ENCODE measurements around the gene CARD10. TPM values are rescaled to one million over a fixed set of nuclear protein-coding genes. Genes with fewer than 3 reads are reported as not detected.

The CARD10 gene
- polyA plus RNA-seq, 1 donor from 2014 or later = 0.36 TPM

- Histone ChIP-seq H3F3A (ENCODE audit: insufficient read depth, low read length, poor library complexity, severe bottlenecking) (no peaks in the 10 kb centered on the region), H3K36me3 (ENCODE audit: insufficient read depth, low read length) (no peaks in the 10 kb centered on the region), H3K27ac (ENCODE audit: low read length) (no peak overlapping the region), H3K4me2 (ENCODE audit: low read length) (no peak overlapping the region), H3K9me2 (ENCODE audit: insufficient read depth, low read length) (no peaks in the 10 kb centered on the region), H3K27me3 (ENCODE audit: insufficient read depth, low read depth, low read length) (no peaks in the 10 kb centered on the region), H3K9me3 (ENCODE audit: low read length) (no peaks in the 10 kb centered on the region), H3K79me2 (replicated peaks; ENCODE audit: insufficient read depth, low read length) (no peaks in the 10 kb centered on the region), H3K4me3 (ENCODE audit: low read length) (no peak overlapping the region), H4K20me1 (ENCODE audit: insufficient read depth) (no peaks in the 10 kb centered on the region), H2AFZ (ENCODE audit: low read depth, low read length) (no peak overlapping the region), H3K9ac (ENCODE audit: low read length) (no peak overlapping the region)
- no peak for TF ChIP-seq REST (IDR thresholded peaks at IDR 0.05; ENCODE audit: borderline replicate concordance)
- no peak for TF ChIP-seq SMC3 (conservative IDR thresholded peaks at IDR 0.05; ENCODE audit: poor library complexity)
- no peak for TF ChIP-seq POLR2AphosphoS5 (IDR thresholded peaks at IDR 0.05)
- no peak for TF ChIP-seq EZH2 (IDR thresholded peaks at IDR 0.05; ENCODE audit: borderline replicate concordance, insufficient read depth, low read length, poor library complexity, severe bottlenecking)
- TF ChIP-seq RAD21 (conservative IDR thresholded peaks at IDR 0.05) = no peak
- TF ChIP-seq EP300 (conservative IDR thresholded peaks at IDR 0.05; ENCODE audit: poor library complexity, severe bottlenecking) = no peak
- TF ChIP-seq CTCF (IDR thresholded peaks at IDR 0.05; ENCODE audit: poor library complexity, severe bottlenecking) = no peak
- TF ChIP-seq MXI1 (conservative IDR thresholded peaks at IDR 0.05; ENCODE audit: poor library complexity, severe bottlenecking) = no peak
- TF ChIP-seq TAF1 (IDR thresholded peaks at IDR 0.05; ENCODE audit: low read depth) = no peak
These were observed 37.0 kb downstream of the CARD10 start for GRCh38 chr22:37482244-37482643.

GRCh38 chr22:37481347-37481907, 37.8 kb downstream of the CARD10 start:
- no peak for TF ChIP-seq RAD21 (conservative IDR thresholded peaks at IDR 0.05)
- TF ChIP-seq SMC3 (conservative IDR thresholded peaks at IDR 0.05; ENCODE audit: poor library complexity) = no peak
- no peak for TF ChIP-seq POLR2AphosphoS5 (IDR thresholded peaks at IDR 0.05)
- no peak for TF ChIP-seq EP300 (conservative IDR thresholded peaks at IDR 0.05; ENCODE audit: poor library complexity, severe bottlenecking)
- TF ChIP-seq CTCF (IDR thresholded peaks at IDR 0.05; ENCODE audit: poor library complexity, severe bottlenecking) = no peak
- TF ChIP-seq REST (IDR thresholded peaks at IDR 0.05; ENCODE audit: borderline replicate concordance) = no peak
- no peak for TF ChIP-seq MXI1 (conservative IDR thresholded peaks at IDR 0.05; ENCODE audit: poor library complexity, severe bottlenecking)
- no peak for TF ChIP-seq TAF1 (IDR thresholded peaks at IDR 0.05; ENCODE audit: low read depth)
- no peak for TF ChIP-seq EZH2 (IDR thresholded peaks at IDR 0.05; ENCODE audit: borderline replicate concordance, insufficient read depth, low read length, poor library complexity, severe bottlenecking)
- no peaks in the 10 kb centered on the region for H3K9me2 ChIP-seq (ENCODE audit: insufficient read depth, low read length)
- no peaks in the 10 kb centered on the region for H4K20me1 ChIP-seq (ENCODE audit: insufficient read depth)
- H3K9ac ChIP-seq (ENCODE audit: low read length) = no peak overlapping the region
- H2AFZ ChIP-seq (ENCODE audit: low read depth, low read length) = no peak overlapping the region
- no peaks in the 10 kb centered on the region for H3F3A ChIP-seq (ENCODE audit: insufficient read depth, low read length, poor library complexity, severe bottlenecking)
- H3K4me3 ChIP-seq (ENCODE audit: low read length) = no peak overlapping the region
- H3K36me3 ChIP-seq (ENCODE audit: insufficient read depth, low read length) = no peaks in the 10 kb centered on the region
- no peak overlapping the region for H3K27ac ChIP-seq (ENCODE audit: low read length)
- no peaks in the 10 kb centered on the region for H3K9me3 ChIP-seq (ENCODE audit: low read length)
- no peaks in the 10 kb centered on the region for H3K27me3 ChIP-seq (ENCODE audit: insufficient read depth, low read depth, low read length)
- H3K79me2 ChIP-seq (replicated peaks; ENCODE audit: insufficient read depth, low read length) = no peaks in the 10 kb centered on the region
- H3K4me2 ChIP-seq (ENCODE audit: low read length) = no peak overlapping the region
